Stimulated activated CD4-positive, alpha-beta T cell treated with anti-CD3 and anti-CD28 coated beads, Interleukin-2, amount 100 ng/mL, for 4 hours (primary cell): ENCODE results near the gene BAD.
"Not testable (repeated sequence)": the region's sequence is repeated elsewhere in the genome, so short reads cannot be mapped to it uniquely, and the experiment has no call there.

ENCODE experiments used
- DNase-seq: peaks from one replicate; pipeline ENCODE4 v3.0.0-alpha.2; 2020; ENCODE audit warnings: low read depth

BAD gene

GRCh38 chr11:64284048-64284961, at the start of gene BAD:
Gene BAD, minus strand, starts transcription at chr11:64284665. Its CDS starts 297 bp downstream, at chr11:64284368.
- peak; percentile 88 for DNase-seq

GRCh38 chr11:64333556-64333955, 49.1 kb upstream of the BAD start:
- DNase-seq, result no peak

- peak; percentile 36 for DNase-seq
Observed at GRCh38 chr11:64331569-64332371, 47.3 kb upstream of the BAD start.

- no peak for DNase-seq
Observed at GRCh38 chr11:64330888-64331287, 46.4 kb upstream of the BAD start.

GRCh38 chr11:64327993-64328392, 43.5 kb upstream of the BAD start:
- no peak for DNase-seq

GRCh38 chr11:64327375-64327774, 42.9 kb upstream of the BAD start:
- DNase-seq, result no peak

- no peak for DNase-seq
Observed at GRCh38 chr11:64324692-64325469, 40.4 kb upstream of the BAD start.

GRCh38 chr11:64323984-64324383, 39.5 kb upstream of the BAD start:
- not testable (repeated sequence) for DNase-seq

- no peak for DNase-seq
Observed at GRCh38 chr11:64323373-64323772, 38.9 kb upstream of the BAD start.

GRCh38 chr11:64322925-64323260, 38.4 kb upstream of the BAD start:
- DNase-seq, result no peak

- DNase-seq, result no peak
Observed at GRCh38 chr11:64321533-64321932, 37.1 kb upstream of the BAD start.

- DNase-seq, result no peak
Observed at GRCh38 chr11:64321026-64321425, 36.6 kb upstream of the BAD start.

- no peak for DNase-seq
Observed at GRCh38 chr11:64320556-64320955, 36.1 kb upstream of the BAD start.

GRCh38 chr11:64318766-64319761, 34.6 kb upstream of the BAD start:
- no peak for DNase-seq

- DNase-seq, result peak; percentile 90
Observed at GRCh38 chr11:64317961-64318765, 33.7 kb upstream of the BAD start, which contains the start of gene PRDX5. Gene PRDX5, plus strand, starts transcription at chr11:64318121. Its CDS starts 95 bp downstream, at chr11:64318216.

- DNase-seq, result peak; percentile 95
Observed at GRCh38 chr11:64317325-64317960, 33.0 kb upstream of the BAD start, which contains the start of gene TRMT112. Gene TRMT112, minus strand, starts transcription at chr11:64317559. Its CDS starts 33 bp downstream, at chr11:64317526.

- no peak for DNase-seq
Observed at GRCh38 chr11:64316672-64317324, 32.3 kb upstream of the BAD start.

- DNase-seq, result not testable (repeated sequence)
Observed at GRCh38 chr11:64315667-64316526, 31.4 kb upstream of the BAD start.
